ENCODE results near the gene TMEM59. TPM values are rescaled to one million over a fixed set of nuclear protein-coding genes. Genes with fewer than 3 reads are reported as not detected.
A peak's percentile ranks its signal among the peaks of the same experiment; 100 is the strongest.

The TMEM59 gene
- total RNA-seq, 1 experiment from 2014 or later, result 121 TPM

- intact Hi-C loops (cut with micrococcal nuclease), result loop anchor here (2.0 kb wide), 1 partner anchor 203 kb away; no protein-coding TSS in a partner anchor
- no TSS peak for BruUV-seq (replicated peaks)
- RAD21 ChIA-PET (ENCODE audit: low non-redundant PET in 1 of 2, low total read pairs in 2 of 2, uncharacterized antibody in 2 of 2, unreplicated experiment in 2 of 2), result interaction anchor here (0.9 to 1.2 kb wide), 3 partner anchors 89 to 408 kb away, joined by 3 to 5 read pairs (median 3); no protein-coding TSS in a partner anchor
- H3K4me2 ChIP-seq (ENCODE audit: low read length), result peak overlapping the region; percentile 30; the same call in 1 of the 2 replicates
- CTCF ChIA-PET, result interaction anchor here (0.5 to 2.2 kb wide), 23 partner anchors 8 to 418 kb away, joined by 3 to 15 read pairs (median 5); partner anchors contain the start of genes CYB5RL, MRPL37, TCEANC2 and TMEM59
- no peaks in the 10 kb centered on the region for H3K27me3 ChIP-seq (ENCODE audit: insufficient read depth, low read length)
- H3K4me3 ChIP-seq (replicated peaks in 1 of 2; ENCODE audit: low read depth in 1 of 2, low read length in 2 of 2), result no peak overlapping the region
- no peak overlapping the region for H2AFZ ChIP-seq (ENCODE audit: low read depth, low read length, poor library complexity, severe bottlenecking)
- H3K4me1 ChIP-seq (ENCODE audit: control insufficient read depth in 1 of 2, insufficient read depth in 2 of 2, low read length in 2 of 2), result peaks cover 0 to 7% of the 10 kb centered on the region in 2 experiments; a peak in 2 of 4 replicates
- TF ChIP-seq, protein P1, sequence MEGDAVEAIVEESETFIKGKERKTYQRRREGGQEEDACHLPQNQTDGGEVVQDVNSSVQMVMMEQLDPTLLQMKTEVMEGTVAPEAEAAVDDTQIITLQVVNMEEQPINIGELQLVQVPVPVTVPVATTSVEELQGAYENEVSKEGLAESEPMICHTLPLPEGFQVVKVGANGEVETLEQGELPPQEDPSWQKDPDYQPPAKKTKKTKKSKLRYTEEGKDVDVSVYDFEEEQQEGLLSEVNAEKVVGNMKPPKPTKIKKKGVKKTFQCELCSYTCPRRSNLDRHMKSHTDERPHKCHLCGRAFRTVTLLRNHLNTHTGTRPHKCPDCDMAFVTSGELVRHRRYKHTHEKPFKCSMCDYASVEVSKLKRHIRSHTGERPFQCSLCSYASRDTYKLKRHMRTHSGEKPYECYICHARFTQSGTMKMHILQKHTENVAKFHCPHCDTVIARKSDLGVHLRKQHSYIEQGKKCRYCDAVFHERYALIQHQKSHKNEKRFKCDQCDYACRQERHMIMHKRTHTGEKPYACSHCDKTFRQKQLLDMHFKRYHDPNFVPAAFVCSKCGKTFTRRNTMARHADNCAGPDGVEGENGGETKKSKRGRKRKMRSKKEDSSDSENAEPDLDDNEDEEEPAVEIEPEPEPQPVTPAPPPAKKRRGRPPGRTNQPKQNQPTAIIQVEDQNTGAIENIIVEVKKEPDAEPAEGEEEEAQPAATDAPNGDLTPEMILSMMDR (IDR thresholded peaks at IDR 0.05 in 2 of 3, conservative IDR thresholded peaks at IDR 0.05 in 1 of 3; ENCODE audit: borderline replicate concordance in 1 of 3, insufficient read depth in 1 of 3, low read depth in 2 of 3, low read length in 2 of 3), result peak; percentile 77 to 97 (median 96)
- TF ChIP-seq RAD21 (IDR thresholded peaks at IDR 0.05; ENCODE audit: low read depth), result peak; percentile 75
- no peak for TF ChIP-seq JUND (IDR thresholded peaks at IDR 0.05)
- no peaks in the 10 kb centered on the region for H4K20me1 ChIP-seq (ENCODE audit: insufficient read depth)
- ATAC-seq (peak; percentile 100), DNase-seq (ENCODE audit: low read depth, low spot score) (peak; percentile 63)
- POLR2A ChIA-PET, result no interaction called here
- no peaks in the 10 kb centered on the region for H3K36me3 ChIP-seq (ENCODE audit: control insufficient read depth in 1 of 2, insufficient read depth in 2 of 2, low read length in 2 of 2)
- no peaks in the 10 kb centered on the region for H3K9me3 ChIP-seq (ENCODE audit: control insufficient read depth in 1 of 2, insufficient read depth in 1 of 2, low read depth in 1 of 2, low read length in 2 of 2)
- no peaks in the 10 kb centered on the region for H3K79me2 ChIP-seq (ENCODE audit: insufficient read depth, low read length)
- no peaks in the 10 kb centered on the region for H3K9me2 ChIP-seq (ENCODE audit: insufficient read depth)
- H3K27ac ChIP-seq (ENCODE audit: low read depth, low read length), result no peak overlapping the region
- no peak overlapping the region for H3K9ac ChIP-seq (ENCODE audit: low read length)
Measured at GRCh38 chr1:54081306-54082270, 28.6 kb upstream of the TMEM59 start.

GRCh38 chr1:54080598-54081049 lies 27.6 kb upstream of the TMEM59 start:
- no peak overlapping the region for H3K9ac ChIP-seq (ENCODE audit: low read length)
- H3K4me3 ChIP-seq (replicated peaks in 1 of 2; ENCODE audit: low read depth in 1 of 2, low read length in 2 of 2), result no peak overlapping the region
- no peaks in the 10 kb centered on the region for H3K27me3 ChIP-seq (ENCODE audit: insufficient read depth, low read length)
- intact Hi-C loops (cut with micrococcal nuclease), result loop anchor here (2.0 kb wide), 1 partner anchor 202 kb away; no protein-coding TSS in a partner anchor
- ChIA-PET CTCF (interaction anchor here (1.1 to 2.2 kb wide), 4 partner anchors 8 to 220 kb away, joined by 3 to 15 read pairs (median 6); no protein-coding TSS in a partner anchor), RAD21 (ENCODE audit: low non-redundant PET in 1 of 2, low total read pairs in 2 of 2, uncharacterized antibody in 2 of 2, unreplicated experiment in 2 of 2) (no interaction called here), POLR2A (no interaction called here)
- no peaks in the 10 kb centered on the region for H3K9me3 ChIP-seq (ENCODE audit: control insufficient read depth in 1 of 2, insufficient read depth in 1 of 2, low read depth in 1 of 2, low read length in 2 of 2)
- DNase-seq (ENCODE audit: low read depth, low spot score) (no peak), ATAC-seq (no peak)
- no peak overlapping the region for H3K27ac ChIP-seq (ENCODE audit: low read depth, low read length)
- H2AFZ ChIP-seq (ENCODE audit: low read depth, low read length, poor library complexity, severe bottlenecking), result no peak overlapping the region
- H4K20me1 ChIP-seq (ENCODE audit: insufficient read depth), result no peaks in the 10 kb centered on the region
- no peaks in the 10 kb centered on the region for H3K79me2 ChIP-seq (ENCODE audit: insufficient read depth, low read length)
- BruUV-seq (replicated peaks), result no TSS peak
- peaks cover 0 to 7% of the 10 kb centered on the region in 2 experiments; a peak in 2 of 4 replicates for H3K4me1 ChIP-seq (ENCODE audit: control insufficient read depth in 1 of 2, insufficient read depth in 2 of 2, low read length in 2 of 2)
- no peaks in the 10 kb centered on the region for H3K36me3 ChIP-seq (ENCODE audit: control insufficient read depth in 1 of 2, insufficient read depth in 2 of 2, low read length in 2 of 2)
- H3K4me2 ChIP-seq (ENCODE audit: low read length), result no peak overlapping the region
- H3K9me2 ChIP-seq (ENCODE audit: insufficient read depth), result no peaks in the 10 kb centered on the region
- no peak for TF ChIP-seq ELF1 (IDR thresholded peaks at IDR 0.05; ENCODE audit: borderline replicate concordance, low read depth)
- no peak for TF ChIP-seq CEBPB (IDR thresholded peaks at IDR 0.05; ENCODE audit: low read depth)
- no peak for TF ChIP-seq POLR2AphosphoS5 (IDR thresholded peaks at IDR 0.05; ENCODE audit: low read depth, low read length)
- TF ChIP-seq TCF7L2 (IDR thresholded peaks at IDR 0.05; ENCODE audit: borderline replicate concordance, extremely low read depth, insufficient read depth, insufficient read length), result no peak
- no peak for TF ChIP-seq ZNF274 (IDR thresholded peaks at IDR 0.05; ENCODE audit: low read depth, low read length)
- TF ChIP-seq REST (IDR thresholded peaks at IDR 0.05; ENCODE audit: low read depth), result no peak
- TF ChIP-seq ZFX (IDR thresholded peaks at IDR 0.05), result no peak
- no peak for TF ChIP-seq ATF3 (IDR thresholded peaks at IDR 0.05)
- no peak for TF ChIP-seq POLR2A (IDR thresholded peaks at IDR 0.05; ENCODE audit: borderline replicate concordance, extremely low read depth, insufficient read depth, insufficient read length)
